Loucy (cell line): ENCODE measurements around the gene MYL5.

Experiments
- EZH2phosphoT487 ChIP-seq: fragments of 200-600 bp; IDR thresholded peaks from 2 replicates; pipeline ENCODE4 v1.6.1; 2018; ENCODE audit warnings: antibody characterized with exemption, mild to moderate bottlenecking, moderate library complexity, borderline replicate concordance
- TF ChIP-seq, protein P1 (sequence below): fragments of 200-600 bp; sonication (generic); conservative IDR thresholded peaks from 2 replicates; pipeline ENCODE4 v1.5.1; 2014; ENCODE audit warnings: mild to moderate bottlenecking, antibody characterized with exemption, low read length

GRCh38 chr4:651884-652642 lies 22.3 kb upstream of the MYL5 start:
- TF ChIP-seq, protein P1, sequence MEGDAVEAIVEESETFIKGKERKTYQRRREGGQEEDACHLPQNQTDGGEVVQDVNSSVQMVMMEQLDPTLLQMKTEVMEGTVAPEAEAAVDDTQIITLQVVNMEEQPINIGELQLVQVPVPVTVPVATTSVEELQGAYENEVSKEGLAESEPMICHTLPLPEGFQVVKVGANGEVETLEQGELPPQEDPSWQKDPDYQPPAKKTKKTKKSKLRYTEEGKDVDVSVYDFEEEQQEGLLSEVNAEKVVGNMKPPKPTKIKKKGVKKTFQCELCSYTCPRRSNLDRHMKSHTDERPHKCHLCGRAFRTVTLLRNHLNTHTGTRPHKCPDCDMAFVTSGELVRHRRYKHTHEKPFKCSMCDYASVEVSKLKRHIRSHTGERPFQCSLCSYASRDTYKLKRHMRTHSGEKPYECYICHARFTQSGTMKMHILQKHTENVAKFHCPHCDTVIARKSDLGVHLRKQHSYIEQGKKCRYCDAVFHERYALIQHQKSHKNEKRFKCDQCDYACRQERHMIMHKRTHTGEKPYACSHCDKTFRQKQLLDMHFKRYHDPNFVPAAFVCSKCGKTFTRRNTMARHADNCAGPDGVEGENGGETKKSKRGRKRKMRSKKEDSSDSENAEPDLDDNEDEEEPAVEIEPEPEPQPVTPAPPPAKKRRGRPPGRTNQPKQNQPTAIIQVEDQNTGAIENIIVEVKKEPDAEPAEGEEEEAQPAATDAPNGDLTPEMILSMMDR = no peak
- TF ChIP-seq EZH2phosphoT487 = no peak
